Measurements from ENCODE around the gene HIBCH. TPM values are rescaled to one million over a fixed set of nuclear protein-coding genes. Genes with fewer than 3 reads are reported as not detected.

HIBCH gene
- polyA plus RNA-seq, 1 of the 3 experiments (the other 2 are of a cell fraction), result 8.4 TPM

- CTCF ChIA-PET, result interaction anchor here (1.2 kb wide), 1 partner anchor 145 kb away, joined by 3 read pairs; no protein-coding TSS in a partner anchor
- no peak for DNase-seq
- H3K27me3 ChIP-seq (ENCODE audit: insufficient read depth), result no peaks in the 10 kb centered on the region
Observed at GRCh38 chr2:190365499-190366204, 46.0 kb upstream of the HIBCH start.

More at GRCh38 chr2:190365499-190366204, 46.0 kb upstream of the HIBCH start:
- WGBS (ENCODE audit: low lambda C conversion rate), result 93% methylated on average over 19 of the region's 19 CpGs
- H3K79me2 ChIP-seq (ENCODE audit: insufficient read depth), result no peaks in the 10 kb centered on the region
- no peaks in the 10 kb centered on the region for H3F3A ChIP-seq (replicated peaks; ENCODE audit: insufficient read depth)
- no peaks in the 10 kb centered on the region for H3K9me3 ChIP-seq
- H3K9me2 ChIP-seq, result no peaks in the 10 kb centered on the region
- no peak overlapping the region for H2AFZ ChIP-seq (ENCODE audit: low read depth)
- H3K36me3 ChIP-seq (replicated peaks in 1 of 2; ENCODE audit: control insufficient read depth in 1 of 2, insufficient read depth in 2 of 2, low read length in 1 of 2), result no peaks in the 10 kb centered on the region
- no peak overlapping the region for H3K9ac ChIP-seq
- H4K20me1 ChIP-seq (ENCODE audit: insufficient read depth), result no peaks in the 10 kb centered on the region
- TF ChIP-seq IRF3 (IDR thresholded peaks at IDR 0.05; ENCODE audit: low read depth, low read length) (no peak), RCOR1 (IDR thresholded peaks at IDR 0.05; ENCODE audit: low read length) (no peak), PBX3 (IDR thresholded peaks at IDR 0.05) (no peak), FOSL2 (IDR thresholded peaks at IDR 0.05; ENCODE audit: borderline replicate concordance, low read depth) (no peak), YY1 (IDR thresholded peaks at IDR 0.05; ENCODE audit: low read depth) (no peak), POLR2AphosphoS5 (IDR thresholded peaks at IDR 0.05; ENCODE audit: low read depth, low read length) (no peak), JUND (IDR thresholded peaks at IDR 0.05) (no peak), GABPA (IDR thresholded peaks at IDR 0.05; ENCODE audit: low read depth) (no peak)
- TF ChIP-seq, protein P1, sequence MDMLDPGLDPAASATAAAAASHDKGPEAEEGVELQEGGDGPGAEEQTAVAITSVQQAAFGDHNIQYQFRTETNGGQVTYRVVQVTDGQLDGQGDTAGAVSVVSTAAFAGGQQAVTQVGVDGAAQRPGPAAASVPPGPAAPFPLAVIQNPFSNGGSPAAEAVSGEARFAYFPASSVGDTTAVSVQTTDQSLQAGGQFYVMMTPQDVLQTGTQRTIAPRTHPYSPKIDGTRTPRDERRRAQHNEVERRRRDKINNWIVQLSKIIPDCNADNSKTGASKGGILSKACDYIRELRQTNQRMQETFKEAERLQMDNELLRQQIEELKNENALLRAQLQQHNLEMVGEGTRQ (IDR thresholded peaks at IDR 0.05; ENCODE audit: borderline replicate concordance, low read depth, low read length), result no peak
- TF ChIP-seq, protein P2, sequence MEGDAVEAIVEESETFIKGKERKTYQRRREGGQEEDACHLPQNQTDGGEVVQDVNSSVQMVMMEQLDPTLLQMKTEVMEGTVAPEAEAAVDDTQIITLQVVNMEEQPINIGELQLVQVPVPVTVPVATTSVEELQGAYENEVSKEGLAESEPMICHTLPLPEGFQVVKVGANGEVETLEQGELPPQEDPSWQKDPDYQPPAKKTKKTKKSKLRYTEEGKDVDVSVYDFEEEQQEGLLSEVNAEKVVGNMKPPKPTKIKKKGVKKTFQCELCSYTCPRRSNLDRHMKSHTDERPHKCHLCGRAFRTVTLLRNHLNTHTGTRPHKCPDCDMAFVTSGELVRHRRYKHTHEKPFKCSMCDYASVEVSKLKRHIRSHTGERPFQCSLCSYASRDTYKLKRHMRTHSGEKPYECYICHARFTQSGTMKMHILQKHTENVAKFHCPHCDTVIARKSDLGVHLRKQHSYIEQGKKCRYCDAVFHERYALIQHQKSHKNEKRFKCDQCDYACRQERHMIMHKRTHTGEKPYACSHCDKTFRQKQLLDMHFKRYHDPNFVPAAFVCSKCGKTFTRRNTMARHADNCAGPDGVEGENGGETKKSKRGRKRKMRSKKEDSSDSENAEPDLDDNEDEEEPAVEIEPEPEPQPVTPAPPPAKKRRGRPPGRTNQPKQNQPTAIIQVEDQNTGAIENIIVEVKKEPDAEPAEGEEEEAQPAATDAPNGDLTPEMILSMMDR (IDR thresholded peaks at IDR 0.05), result no peak
- POLR2A ChIA-PET, result no interaction called here
- H3K4me1 ChIP-seq (ENCODE audit: control insufficient read depth in 1 of 2, insufficient read depth in 2 of 2, low read depth in 1 of 2, low read length in 1 of 2), result no peaks in the 10 kb centered on the region
- no peak overlapping the region for H3K4me2 ChIP-seq
- no peak overlapping the region for H3K27ac ChIP-seq (ENCODE audit: low read depth in 2 of 2, low read length in 1 of 2)
- no peak overlapping the region for H3K4me3 ChIP-seq (ENCODE audit: low read depth in 2 of 2, low read length in 1 of 2)

Data from SK-N-SH (cell line).